ENCODE data around the gene CYTH3. TPM values are rescaled to one million over a fixed set of nuclear protein-coding genes. Genes with fewer than 3 reads are reported as not detected.
A peak's percentile ranks its signal among the peaks of the same experiment; 100 is the strongest.

Gene CYTH3
- total and polyA plus RNA-seq, 2 of the 13 experiments (the other 11 are each of a cell fraction or from before 2014, with no cell fraction given) = 3.1 to 3.8 TPM

DNA sequence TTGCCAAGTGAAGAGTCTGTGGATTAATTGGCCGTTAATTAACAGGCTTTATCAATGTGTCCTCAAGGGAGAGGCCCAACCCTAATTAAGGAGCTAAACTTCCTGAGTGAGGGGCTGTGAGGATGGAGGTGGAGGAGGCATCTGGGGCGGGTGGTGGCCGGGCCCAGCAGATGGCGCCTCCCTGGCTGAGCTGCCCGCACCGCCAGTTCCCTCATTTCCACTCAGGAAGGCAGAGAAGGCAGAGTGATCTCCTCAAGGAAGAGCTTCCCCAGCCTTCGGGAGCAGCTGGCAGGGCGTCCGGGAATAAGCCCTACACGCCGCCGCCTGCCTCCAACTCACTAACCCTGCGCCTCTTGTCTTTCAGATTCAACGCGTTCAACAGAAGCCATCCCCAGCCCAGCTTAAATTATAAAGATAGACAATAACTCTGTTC, 112.2 kb downstream of the CYTH3 start (continued):
- TF ChIP-seq, protein P1, sequence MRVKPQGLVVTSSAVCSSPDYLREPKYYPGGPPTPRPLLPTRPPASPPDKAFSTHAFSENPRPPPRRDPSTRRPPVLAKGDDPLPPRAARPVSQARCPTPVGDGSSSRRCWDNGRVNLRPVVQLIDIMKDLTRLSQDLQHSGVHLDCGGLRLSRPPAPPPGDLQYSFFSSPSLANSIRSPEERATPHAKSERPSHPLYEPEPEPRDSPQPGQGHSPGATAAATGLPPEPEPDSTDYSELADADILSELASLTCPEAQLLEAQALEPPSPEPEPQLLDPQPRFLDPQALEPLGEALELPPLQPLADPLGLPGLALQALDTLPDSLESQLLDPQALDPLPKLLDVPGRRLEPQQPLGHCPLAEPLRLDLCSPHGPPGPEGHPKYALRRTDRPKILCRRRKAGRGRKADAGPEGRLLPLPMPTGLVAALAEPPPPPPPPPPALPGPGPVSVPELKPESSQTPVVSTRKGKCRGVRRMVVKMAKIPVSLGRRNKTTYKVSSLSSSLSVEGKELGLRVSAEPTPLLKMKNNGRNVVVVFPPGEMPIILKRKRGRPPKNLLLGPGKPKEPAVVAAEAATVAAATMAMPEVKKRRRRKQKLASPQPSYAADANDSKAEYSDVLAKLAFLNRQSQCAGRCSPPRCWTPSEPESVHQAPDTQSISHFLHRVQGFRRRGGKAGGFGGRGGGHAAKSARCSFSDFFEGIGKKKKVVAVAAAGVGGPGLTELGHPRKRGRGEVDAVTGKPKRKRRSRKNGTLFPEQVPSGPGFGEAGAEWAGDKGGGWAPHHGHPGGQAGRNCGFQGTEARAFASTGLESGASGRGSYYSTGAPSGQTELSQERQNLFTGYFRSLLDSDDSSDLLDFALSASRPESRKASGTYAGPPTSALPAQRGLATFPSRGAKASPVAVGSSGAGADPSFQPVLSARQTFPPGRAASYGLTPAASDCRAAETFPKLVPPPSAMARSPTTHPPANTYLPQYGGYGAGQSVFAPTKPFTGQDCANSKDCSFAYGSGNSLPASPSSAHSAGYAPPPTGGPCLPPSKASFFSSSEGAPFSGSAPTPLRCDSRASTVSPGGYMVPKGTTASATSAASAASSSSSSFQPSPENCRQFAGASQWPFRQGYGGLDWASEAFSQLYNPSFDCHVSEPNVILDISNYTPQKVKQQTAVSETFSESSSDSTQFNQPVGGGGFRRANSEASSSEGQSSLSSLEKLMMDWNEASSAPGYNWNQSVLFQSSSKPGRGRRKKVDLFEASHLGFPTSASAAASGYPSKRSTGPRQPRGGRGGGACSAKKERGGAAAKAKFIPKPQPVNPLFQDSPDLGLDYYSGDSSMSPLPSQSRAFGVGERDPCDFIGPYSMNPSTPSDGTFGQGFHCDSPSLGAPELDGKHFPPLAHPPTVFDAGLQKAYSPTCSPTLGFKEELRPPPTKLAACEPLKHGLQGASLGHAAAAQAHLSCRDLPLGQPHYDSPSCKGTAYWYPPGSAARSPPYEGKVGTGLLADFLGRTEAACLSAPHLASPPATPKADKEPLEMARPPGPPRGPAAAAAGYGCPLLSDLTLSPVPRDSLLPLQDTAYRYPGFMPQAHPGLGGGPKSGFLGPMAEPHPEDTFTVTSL (CRISPR knock-in tag; IDR thresholded peaks at IDR 0.05; ENCODE audit: borderline replicate concordance) = no peak
- TF ChIP-seq, protein P2, sequence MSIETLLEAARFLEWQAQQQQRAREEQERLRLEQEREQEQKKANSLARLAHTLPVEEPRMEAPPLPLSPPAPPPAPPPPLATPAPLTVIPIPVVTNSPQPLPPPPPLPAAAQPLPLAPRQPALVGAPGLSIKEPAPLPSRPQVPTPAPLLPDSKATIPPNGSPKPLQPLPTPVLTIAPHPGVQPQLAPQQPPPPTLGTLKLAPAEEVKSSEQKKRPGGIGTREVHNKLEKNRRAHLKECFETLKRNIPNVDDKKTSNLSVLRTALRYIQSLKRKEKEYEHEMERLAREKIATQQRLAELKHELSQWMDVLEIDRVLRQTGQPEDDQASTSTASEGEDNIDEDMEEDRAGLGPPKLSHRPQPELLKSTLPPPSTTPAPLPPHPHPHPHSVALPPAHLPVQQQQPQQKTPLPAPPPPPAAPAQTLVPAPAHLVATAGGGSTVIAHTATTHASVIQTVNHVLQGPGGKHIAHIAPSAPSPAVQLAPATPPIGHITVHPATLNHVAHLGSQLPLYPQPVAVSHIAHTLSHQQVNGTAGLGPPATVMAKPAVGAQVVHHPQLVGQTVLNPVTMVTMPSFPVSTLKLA (IDR thresholded peaks at IDR 0.05) = no peak
- TF ChIP-seq SALL2 (CRISPR knock-in tag; IDR thresholded peaks at IDR 0.05) = no peak
- TF ChIP-seq RAD21 (CRISPR knock-in tag; IDR thresholded peaks at IDR 0.05) = peak; percentile 65
- TF ChIP-seq, protein P3, sequence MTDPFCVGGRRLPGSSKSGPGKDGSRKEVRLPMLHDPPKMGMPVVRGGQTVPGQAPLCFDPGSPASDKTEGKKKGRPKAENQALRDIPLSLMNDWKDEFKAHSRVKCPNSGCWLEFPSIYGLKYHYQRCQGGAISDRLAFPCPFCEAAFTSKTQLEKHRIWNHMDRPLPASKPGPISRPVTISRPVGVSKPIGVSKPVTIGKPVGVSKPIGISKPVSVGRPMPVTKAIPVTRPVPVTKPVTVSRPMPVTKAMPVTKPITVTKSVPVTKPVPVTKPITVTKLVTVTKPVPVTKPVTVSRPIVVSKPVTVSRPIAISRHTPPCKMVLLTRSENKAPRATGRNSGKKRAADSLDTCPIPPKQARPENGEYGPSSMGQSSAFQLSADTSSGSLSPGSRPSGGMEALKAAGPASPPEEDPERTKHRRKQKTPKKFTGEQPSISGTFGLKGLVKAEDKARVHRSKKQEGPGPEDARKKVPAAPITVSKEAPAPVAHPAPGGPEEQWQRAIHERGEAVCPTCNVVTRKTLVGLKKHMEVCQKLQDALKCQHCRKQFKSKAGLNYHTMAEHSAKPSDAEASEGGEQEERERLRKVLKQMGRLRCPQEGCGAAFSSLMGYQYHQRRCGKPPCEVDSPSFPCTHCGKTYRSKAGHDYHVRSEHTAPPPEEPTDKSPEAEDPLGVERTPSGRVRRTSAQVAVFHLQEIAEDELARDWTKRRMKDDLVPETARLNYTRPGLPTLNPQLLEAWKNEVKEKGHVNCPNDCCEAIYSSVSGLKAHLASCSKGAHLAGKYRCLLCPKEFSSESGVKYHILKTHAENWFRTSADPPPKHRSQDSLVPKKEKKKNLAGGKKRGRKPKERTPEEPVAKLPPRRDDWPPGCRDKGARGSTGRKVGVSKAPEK (CRISPR knock-in tag; IDR thresholded peaks at IDR 0.05; ENCODE audit: borderline replicate concordance) = no peak
- no peak for TF ChIP-seq ZMYM4 (CRISPR knock-in tag; IDR thresholded peaks at IDR 0.05)
- TF ChIP-seq, protein P4, sequence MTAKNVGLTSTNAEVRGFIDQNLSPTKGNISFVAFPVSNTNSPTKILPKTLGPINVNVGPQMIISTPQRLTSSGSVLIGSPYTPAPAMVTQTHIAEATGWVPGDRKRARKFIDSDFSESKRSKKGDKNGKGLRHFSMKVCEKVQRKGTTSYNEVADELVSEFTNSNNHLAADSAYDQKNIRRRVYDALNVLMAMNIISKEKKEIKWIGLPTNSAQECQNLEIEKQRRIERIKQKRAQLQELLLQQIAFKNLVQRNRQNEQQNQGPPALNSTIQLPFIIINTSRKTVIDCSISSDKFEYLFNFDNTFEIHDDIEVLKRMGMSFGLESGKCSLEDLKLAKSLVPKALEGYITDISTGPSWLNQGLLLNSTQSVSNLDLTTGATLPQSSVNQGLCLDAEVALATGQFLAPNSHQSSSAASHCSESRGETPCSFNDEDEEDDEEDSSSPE (CRISPR knock-in tag; IDR thresholded peaks at IDR 0.05) = no peak
- no peak for TF ChIP-seq ZNF501 (CRISPR knock-in tag; IDR thresholded peaks at IDR 0.05)
- TF ChIP-seq, protein P5, sequence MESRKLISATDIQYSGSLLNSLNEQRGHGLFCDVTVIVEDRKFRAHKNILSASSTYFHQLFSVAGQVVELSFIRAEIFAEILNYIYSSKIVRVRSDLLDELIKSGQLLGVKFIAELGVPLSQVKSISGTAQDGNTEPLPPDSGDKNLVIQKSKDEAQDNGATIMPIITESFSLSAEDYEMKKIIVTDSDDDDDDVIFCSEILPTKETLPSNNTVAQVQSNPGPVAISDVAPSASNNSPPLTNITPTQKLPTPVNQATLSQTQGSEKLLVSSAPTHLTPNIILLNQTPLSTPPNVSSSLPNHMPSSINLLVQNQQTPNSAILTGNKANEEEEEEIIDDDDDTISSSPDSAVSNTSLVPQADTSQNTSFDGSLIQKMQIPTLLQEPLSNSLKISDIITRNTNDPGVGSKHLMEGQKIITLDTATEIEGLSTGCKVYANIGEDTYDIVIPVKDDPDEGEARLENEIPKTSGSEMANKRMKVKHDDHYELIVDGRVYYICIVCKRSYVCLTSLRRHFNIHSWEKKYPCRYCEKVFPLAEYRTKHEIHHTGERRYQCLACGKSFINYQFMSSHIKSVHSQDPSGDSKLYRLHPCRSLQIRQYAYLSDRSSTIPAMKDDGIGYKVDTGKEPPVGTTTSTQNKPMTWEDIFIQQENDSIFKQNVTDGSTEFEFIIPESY (CRISPR knock-in tag; IDR thresholded peaks at IDR 0.05) = peak; percentile 87
- TF ChIP-seq ZNF251 (CRISPR knock-in tag; IDR thresholded peaks at IDR 0.05) = no peak
- TF ChIP-seq, protein P6, sequence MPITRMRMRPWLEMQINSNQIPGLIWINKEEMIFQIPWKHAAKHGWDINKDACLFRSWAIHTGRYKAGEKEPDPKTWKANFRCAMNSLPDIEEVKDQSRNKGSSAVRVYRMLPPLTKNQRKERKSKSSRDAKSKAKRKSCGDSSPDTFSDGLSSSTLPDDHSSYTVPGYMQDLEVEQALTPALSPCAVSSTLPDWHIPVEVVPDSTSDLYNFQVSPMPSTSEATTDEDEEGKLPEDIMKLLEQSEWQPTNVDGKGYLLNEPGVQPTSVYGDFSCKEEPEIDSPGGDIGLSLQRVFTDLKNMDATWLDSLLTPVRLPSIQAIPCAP (CRISPR knock-in tag; IDR thresholded peaks at IDR 0.05; ENCODE audit: low read depth) = no peak
- no peak for TF ChIP-seq TRIM24 (CRISPR knock-in tag; IDR thresholded peaks at IDR 0.05)
